Sigmoid colon (tissue), 4 donors: Measurements from ENCODE around the gene NLGN4X.

ENCODE experiments used
- EP300 ChIP-seq, 4 donors: sonication (generic); formaldehyde crosslinking; IDR thresholded peaks; one replicate each; pipeline ENCODE4 v1.6.1; 2017; ENCODE audit warnings: antibody characterized with exemption in 4 of 4
- POLR2A ChIP-seq, 2 donors: fragments of 450-650 bp; IDR thresholded peaks; one replicate each; pipeline ENCODE4 v1.6.1; 2016; ENCODE audit warnings: antibody characterized with exemption in 2 of 2, mild to moderate bottlenecking in 2 of 2, moderate library complexity in 2 of 2
- POLR2AphosphoS5 ChIP-seq, 4 donors: sonication (generic); formaldehyde crosslinking; IDR thresholded peaks; one replicate each; pipeline ENCODE4 v1.6.1; 2017; ENCODE audit warnings: antibody characterized with exemption in 4 of 4
- TF ChIP-seq, protein P1 (sequence below), 4 experiments: fragments of 450-650 bp in 3 of 4; fragments of 200-600 bp in 1 of 4; IDR thresholded peaks; one replicate each; pipeline ENCODE4 v1.5.1; 2016 to 2019; ENCODE audit warnings: antibody characterized with exemption in 4 of 4, mild to moderate bottlenecking in 3 of 4, moderate library complexity in 2 of 4

GRCh38 chrX:5852941-5853340 lies 375.7 kb downstream of the NLGN4X start:
- TF ChIP-seq, protein P1, sequence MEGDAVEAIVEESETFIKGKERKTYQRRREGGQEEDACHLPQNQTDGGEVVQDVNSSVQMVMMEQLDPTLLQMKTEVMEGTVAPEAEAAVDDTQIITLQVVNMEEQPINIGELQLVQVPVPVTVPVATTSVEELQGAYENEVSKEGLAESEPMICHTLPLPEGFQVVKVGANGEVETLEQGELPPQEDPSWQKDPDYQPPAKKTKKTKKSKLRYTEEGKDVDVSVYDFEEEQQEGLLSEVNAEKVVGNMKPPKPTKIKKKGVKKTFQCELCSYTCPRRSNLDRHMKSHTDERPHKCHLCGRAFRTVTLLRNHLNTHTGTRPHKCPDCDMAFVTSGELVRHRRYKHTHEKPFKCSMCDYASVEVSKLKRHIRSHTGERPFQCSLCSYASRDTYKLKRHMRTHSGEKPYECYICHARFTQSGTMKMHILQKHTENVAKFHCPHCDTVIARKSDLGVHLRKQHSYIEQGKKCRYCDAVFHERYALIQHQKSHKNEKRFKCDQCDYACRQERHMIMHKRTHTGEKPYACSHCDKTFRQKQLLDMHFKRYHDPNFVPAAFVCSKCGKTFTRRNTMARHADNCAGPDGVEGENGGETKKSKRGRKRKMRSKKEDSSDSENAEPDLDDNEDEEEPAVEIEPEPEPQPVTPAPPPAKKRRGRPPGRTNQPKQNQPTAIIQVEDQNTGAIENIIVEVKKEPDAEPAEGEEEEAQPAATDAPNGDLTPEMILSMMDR (IDR thresholded peaks at IDR 0.05): no peak
- TF ChIP-seq POLR2A (IDR thresholded peaks at IDR 0.05) (no peak), EP300 (IDR thresholded peaks at IDR 0.05) (no peak), POLR2AphosphoS5 (IDR thresholded peaks at IDR 0.05) (no peak)
